ENCODE results near the gene TMEM63C.

TMEM63C gene

GRCh38 chr14:77250927-77251326 lies 69.3 kb downstream of the TMEM63C start:
- no peak overlapping the region for H3K27ac ChIP-seq
- H3K4me1 ChIP-seq (ENCODE audit: low read depth, poor library complexity, severe bottlenecking) = no peaks in the 10 kb centered on the region

GRCh38 chr14:77251870-77252269 lies 70.3 kb downstream of the TMEM63C start:
- Histone ChIP-seq H3K4me2 (no peak overlapping the region), H3K4me1 (ENCODE audit: low read depth, poor library complexity, severe bottlenecking) (no peaks in the 10 kb centered on the region)
- no peak for TF ChIP-seq CTCF (conservative IDR thresholded peaks at IDR 0.05; ENCODE audit: low read depth, low read length)

More at GRCh38 chr14:77250927-77251326, 69.3 kb downstream of the TMEM63C start:
- H3K4me2 ChIP-seq = no peak overlapping the region
- H3K9ac ChIP-seq = no peak overlapping the region
- no peak overlapping the region for H2AFZ ChIP-seq (ENCODE audit: low read depth)
- no peaks in the 10 kb centered on the region for H3K27me3 ChIP-seq (ENCODE audit: insufficient read depth, low read depth)
- no peaks in the 10 kb centered on the region for H3K79me2 ChIP-seq (ENCODE audit: insufficient read depth, low read depth)
- TF ChIP-seq CTCF (conservative IDR thresholded peaks at IDR 0.05; ENCODE audit: low read depth, low read length) = no peak
- H4K20me1 ChIP-seq (ENCODE audit: insufficient read depth) = no peaks in the 10 kb centered on the region
- no peaks in the 10 kb centered on the region for H3K36me3 ChIP-seq (ENCODE audit: insufficient read depth)
- no peak overlapping the region for H3K4me3 ChIP-seq (IDR thresholded peaks at IDR 0.05; ENCODE audit: insufficient read depth, low read depth, low read length)

GRCh38 chr14:77253333-77254190 lies 72.0 kb downstream of the TMEM63C start:
- Histone ChIP-seq H3K27me3 (ENCODE audit: insufficient read depth, low read depth) (no peaks in the 10 kb centered on the region), H3K4me3 (IDR thresholded peaks at IDR 0.05; ENCODE audit: insufficient read depth, low read depth, low read length) (no peak overlapping the region), H3K79me2 (ENCODE audit: insufficient read depth, low read depth) (no peaks in the 10 kb centered on the region), H3K4me2 (no peak overlapping the region), H3K27ac (no peak overlapping the region), H3K4me1 (ENCODE audit: low read depth, poor library complexity, severe bottlenecking) (no peaks in the 10 kb centered on the region), H2AFZ (ENCODE audit: low read depth) (no peak overlapping the region), H3K9ac (no peak overlapping the region), H4K20me1 (ENCODE audit: insufficient read depth) (no peaks in the 10 kb centered on the region), H3K36me3 (ENCODE audit: insufficient read depth) (no peaks in the 10 kb centered on the region)
- no peak for TF ChIP-seq CTCF (conservative IDR thresholded peaks at IDR 0.05; ENCODE audit: low read depth, low read length)

More at GRCh38 chr14:77251870-77252269, 70.3 kb downstream of the TMEM63C start:
- no peaks in the 10 kb centered on the region for H3K36me3 ChIP-seq (ENCODE audit: insufficient read depth)
- no peak overlapping the region for H3K4me3 ChIP-seq (IDR thresholded peaks at IDR 0.05; ENCODE audit: insufficient read depth, low read depth, low read length)
- H3K27ac ChIP-seq = no peak overlapping the region
- no peak overlapping the region for H3K9ac ChIP-seq
- H2AFZ ChIP-seq (ENCODE audit: low read depth) = no peak overlapping the region
- no peaks in the 10 kb centered on the region for H4K20me1 ChIP-seq (ENCODE audit: insufficient read depth)
- H3K79me2 ChIP-seq (ENCODE audit: insufficient read depth, low read depth) = no peaks in the 10 kb centered on the region
- no peaks in the 10 kb centered on the region for H3K27me3 ChIP-seq (ENCODE audit: insufficient read depth, low read depth)

DNA sequence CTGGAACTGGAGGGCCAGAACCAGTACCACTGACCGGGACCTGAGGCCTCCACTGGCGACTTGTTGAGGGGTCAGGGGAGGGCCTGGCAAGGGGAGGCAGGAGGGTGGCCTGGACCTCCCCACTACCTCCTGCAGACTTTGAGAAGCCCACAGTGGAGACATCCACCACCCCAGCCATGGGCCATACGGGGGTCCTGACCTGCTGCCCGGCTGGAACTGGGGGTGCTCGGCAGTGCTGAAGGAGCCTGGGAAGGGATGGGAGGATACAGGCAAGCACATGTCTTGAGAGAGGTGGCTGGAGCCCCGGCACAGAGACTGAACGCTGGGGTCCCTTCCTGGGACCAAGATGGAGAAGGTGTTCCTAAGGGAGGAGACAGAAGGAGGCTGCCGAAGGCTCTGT lies 75.1 kb downstream of the TMEM63C start:
- no peak overlapping the region for H3K9ac ChIP-seq
- no peaks in the 10 kb centered on the region for H4K20me1 ChIP-seq (ENCODE audit: insufficient read depth)
- H3K4me3 ChIP-seq (IDR thresholded peaks at IDR 0.05; ENCODE audit: insufficient read depth, low read depth, low read length) = no peak overlapping the region
- no peaks in the 10 kb centered on the region for H3K4me1 ChIP-seq (ENCODE audit: low read depth, poor library complexity, severe bottlenecking)
- H3K27me3 ChIP-seq (ENCODE audit: insufficient read depth, low read depth) = no peaks in the 10 kb centered on the region
- no peak overlapping the region for H3K27ac ChIP-seq
- no peak for TF ChIP-seq CTCF (conservative IDR thresholded peaks at IDR 0.05; ENCODE audit: low read depth, low read length)
- H3K4me2 ChIP-seq = no peak overlapping the region
- no peaks in the 10 kb centered on the region for H3K36me3 ChIP-seq (ENCODE audit: insufficient read depth)
- no peak overlapping the region for H2AFZ ChIP-seq (ENCODE audit: low read depth)
- no peaks in the 10 kb centered on the region for H3K79me2 ChIP-seq (ENCODE audit: insufficient read depth, low read depth)
